Psoas muscle (tissue), 8 donors: Measurements from ENCODE around the gene AOPEP. TPM values are rescaled to one million over a fixed set of nuclear protein-coding genes. Genes with fewer than 3 reads are reported as not detected.

Experiments
- ATAC-seq, 4 donors: fragments of 200-7000 bp; cut with Tn5 transposase; one replicate each; pipeline ENCODE4 v1.9.1; 2020; ENCODE audit warnings: moderate library complexity in 3 of 4, mild to moderate bottlenecking in 2 of 4
- DNase-seq, 2 donors: peaks; one replicate each; pipeline ENCODE4 v3.0.0-alpha.2; 2020
- H3K27ac ChIP-seq: fragments of 200-600 bp; one replicate; pipeline ENCODE4 v1.8.0; 2022
- H3K27me3 ChIP-seq, 3 donors: fragments of 200-600 bp in 1 of 3; one replicate each; pipeline versions ENCODE4 v1.6.1 to v1.8.0; 2013 to 2022; ENCODE audit warnings: low read length in 2 of 3, mild to moderate bottlenecking in 2 of 3, moderate library complexity in 1 of 3; ENCODE audit not compliant: insufficient read depth in 3 of 3
- H3K36me3 ChIP-seq, 2 donors: fragments of 200-600 bp in 1 of 2; one replicate each; pipeline versions ENCODE4 v1.6.1 to v1.8.0; 2013 to 2022; ENCODE audit warnings: low read depth in 1 of 2, mild to moderate bottlenecking in 1 of 2, moderate library complexity in 1 of 2; ENCODE audit not compliant: insufficient read depth in 1 of 2
- H3K4me1 ChIP-seq: fragments of 200-600 bp; one replicate; pipeline ENCODE4 v1.8.0; 2022
- H3K4me3 ChIP-seq: fragments of 200-600 bp; one replicate; pipeline ENCODE4 v1.8.0; 2022; ENCODE audit warnings: mild to moderate bottlenecking
- H3K9me3 ChIP-seq: fragments of 200-600 bp; one replicate; pipeline ENCODE4 v1.8.0; 2022
- WGBS, 3 donors: extraction: QIAGEN DNeasy Blood & Tissue Kit; methylation state at CpG; one replicate each; pipeline versions ENCODE4 v1.1.6 to v1.1.7; 2013; 5-methylcytosine and 5-hydroxymethylcytosine counted together
- intact Hi-C, 2 donors: fragments of 100-400 bp; cut with DNase I; formaldehyde crosslinking; loops; one replicate each; pipeline versions ENCODE4 v1.11.0 to v1.14.2; 2022
- polyA plus RNA-seq, 3 donors: library from polyadenylated mRNA; stranded (reverse); fragments of 200-250 nt; gene quantifications; one replicate each; pipeline ENCODE4 v1.2.3, GENCODE V29; 2013
- total RNA-seq, 4 donors: library from RNA; stranded (reverse); fragmentation: NEBNext Ultra II Directional in 2 of 4; extraction: Animal tissue kit (Norgen Biotek cat#: 25700) in 2 of 4; gene quantifications; one replicate each; pipeline versions ENCODE4 v1.2.1 to v1.2.4, GENCODE V29; 2021 to 2023
- TF ChIP-seq, protein P1 (sequence below): fragments of 200-600 bp; IDR thresholded peaks from one replicate; pipeline ENCODE4 v1.8.0; 2022; ENCODE audit warnings: antibody characterized with exemption
- donor health status: healthy with polysubstance abuse.
- donor health status: DM: no; HTN: no; CAD: no; lungs with moderate emphysema.
- donor health status: Bipolar disorder and iron deficiency.
- donor health status: healthy.
- donor health status: DM: yes; HTN: yes; CAD: no.
- donor health status: DM: no; HTN: no; CAD: no.
- donor health status: DM: no; HTN: no; CAD: no.
- donor health status: DM: yes; HTN: yes; CAD: no.

Gene AOPEP
- total and polyA plus RNA-seq, 7 donors, result 46.4 to 96.9 (median 78.6) TPM

DNA sequence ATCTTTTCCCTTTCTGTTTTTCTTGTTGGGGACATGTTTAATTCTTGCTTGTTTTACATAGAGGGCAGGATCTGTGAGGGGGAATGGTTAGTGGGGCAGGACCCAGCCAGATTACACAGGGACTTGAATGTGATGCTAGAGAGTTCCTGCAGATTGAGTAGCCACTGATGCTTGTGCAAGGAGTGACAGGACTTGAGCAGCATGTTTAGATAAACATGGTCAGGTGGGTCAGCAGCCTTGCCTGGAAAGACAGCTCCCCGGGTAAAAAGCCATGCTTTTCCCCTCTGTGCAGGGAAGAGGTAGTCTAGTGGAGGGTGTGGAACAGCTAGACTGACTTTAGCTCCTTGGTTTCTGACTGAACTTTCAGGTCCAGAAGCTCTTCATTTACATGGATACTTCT is 261.2 kb downstream of the AOPEP start:
- Histone ChIP-seq H3K27me3 (no peaks in the 10 kb centered on the region), H3K4me1 (no peaks in the 10 kb centered on the region), H3K36me3 (no peaks in the 10 kb centered on the region), H3K4me3 (no peak overlapping the region), H3K9me3 (no peaks in the 10 kb centered on the region), H3K27ac (no peak overlapping the region)
- ATAC-seq (no peak), DNase-seq (no peak)
- 54 to 75% (median 59%) methylated on average over 1 of the region's 1 CpG for WGBS, 3 donors
- intact Hi-C loops, result no loop called here
- TF ChIP-seq, protein P1, sequence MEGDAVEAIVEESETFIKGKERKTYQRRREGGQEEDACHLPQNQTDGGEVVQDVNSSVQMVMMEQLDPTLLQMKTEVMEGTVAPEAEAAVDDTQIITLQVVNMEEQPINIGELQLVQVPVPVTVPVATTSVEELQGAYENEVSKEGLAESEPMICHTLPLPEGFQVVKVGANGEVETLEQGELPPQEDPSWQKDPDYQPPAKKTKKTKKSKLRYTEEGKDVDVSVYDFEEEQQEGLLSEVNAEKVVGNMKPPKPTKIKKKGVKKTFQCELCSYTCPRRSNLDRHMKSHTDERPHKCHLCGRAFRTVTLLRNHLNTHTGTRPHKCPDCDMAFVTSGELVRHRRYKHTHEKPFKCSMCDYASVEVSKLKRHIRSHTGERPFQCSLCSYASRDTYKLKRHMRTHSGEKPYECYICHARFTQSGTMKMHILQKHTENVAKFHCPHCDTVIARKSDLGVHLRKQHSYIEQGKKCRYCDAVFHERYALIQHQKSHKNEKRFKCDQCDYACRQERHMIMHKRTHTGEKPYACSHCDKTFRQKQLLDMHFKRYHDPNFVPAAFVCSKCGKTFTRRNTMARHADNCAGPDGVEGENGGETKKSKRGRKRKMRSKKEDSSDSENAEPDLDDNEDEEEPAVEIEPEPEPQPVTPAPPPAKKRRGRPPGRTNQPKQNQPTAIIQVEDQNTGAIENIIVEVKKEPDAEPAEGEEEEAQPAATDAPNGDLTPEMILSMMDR, result no peak

DNA sequence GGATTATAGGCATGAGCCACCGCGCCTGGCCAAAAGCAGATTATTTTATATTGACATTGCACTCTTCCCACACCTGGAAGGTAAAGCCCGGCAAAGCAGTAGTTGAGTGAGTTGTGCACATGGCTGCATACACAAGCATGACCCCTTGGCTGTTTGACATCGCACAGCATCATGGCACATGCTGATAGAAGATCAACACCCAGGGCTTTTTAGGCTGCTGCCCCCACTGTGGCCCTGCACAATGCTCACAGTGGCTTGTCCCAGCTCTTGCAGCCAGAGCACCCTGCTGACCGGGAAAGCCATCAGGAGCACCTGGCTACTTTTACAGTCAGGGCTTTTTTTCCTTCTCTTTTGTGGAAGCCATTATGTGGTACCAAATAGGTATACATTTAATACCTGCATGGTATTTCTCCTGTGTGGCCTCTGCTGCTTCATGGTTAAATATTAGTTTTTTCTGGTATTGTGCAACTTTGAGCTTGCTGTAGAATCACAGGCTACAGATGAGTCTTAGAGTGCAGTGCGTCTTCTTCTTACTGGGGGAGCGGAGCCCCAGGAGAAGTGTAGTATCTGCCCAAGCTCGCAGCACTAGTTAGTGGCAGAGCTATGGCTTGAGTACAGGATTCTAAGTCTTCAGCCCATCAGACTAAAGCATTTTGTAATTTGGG is 264.5 kb downstream of the AOPEP start:
- Histone ChIP-seq H3K4me3 (no peak overlapping the region), H3K36me3 (no peaks in the 10 kb centered on the region), H3K4me1 (peaks cover 12% of the 10 kb centered on the region), H3K9me3 (no peaks in the 10 kb centered on the region), H3K27ac (no peak overlapping the region), H3K27me3 (no peaks in the 10 kb centered on the region)
- WGBS, 3 donors, result 98 to 99% (median 99%) methylated on average over 8 of the region's 8 CpGs
- no peak for ATAC-seq
- TF ChIP-seq, protein P1, result no peak
- DNase-seq, result no peak
- intact Hi-C loops, result loop anchor here in 1 of 2 donors (5.0 kb wide), 1 partner anchor 39 kb away; no protein-coding TSS in a partner anchor

DNA sequence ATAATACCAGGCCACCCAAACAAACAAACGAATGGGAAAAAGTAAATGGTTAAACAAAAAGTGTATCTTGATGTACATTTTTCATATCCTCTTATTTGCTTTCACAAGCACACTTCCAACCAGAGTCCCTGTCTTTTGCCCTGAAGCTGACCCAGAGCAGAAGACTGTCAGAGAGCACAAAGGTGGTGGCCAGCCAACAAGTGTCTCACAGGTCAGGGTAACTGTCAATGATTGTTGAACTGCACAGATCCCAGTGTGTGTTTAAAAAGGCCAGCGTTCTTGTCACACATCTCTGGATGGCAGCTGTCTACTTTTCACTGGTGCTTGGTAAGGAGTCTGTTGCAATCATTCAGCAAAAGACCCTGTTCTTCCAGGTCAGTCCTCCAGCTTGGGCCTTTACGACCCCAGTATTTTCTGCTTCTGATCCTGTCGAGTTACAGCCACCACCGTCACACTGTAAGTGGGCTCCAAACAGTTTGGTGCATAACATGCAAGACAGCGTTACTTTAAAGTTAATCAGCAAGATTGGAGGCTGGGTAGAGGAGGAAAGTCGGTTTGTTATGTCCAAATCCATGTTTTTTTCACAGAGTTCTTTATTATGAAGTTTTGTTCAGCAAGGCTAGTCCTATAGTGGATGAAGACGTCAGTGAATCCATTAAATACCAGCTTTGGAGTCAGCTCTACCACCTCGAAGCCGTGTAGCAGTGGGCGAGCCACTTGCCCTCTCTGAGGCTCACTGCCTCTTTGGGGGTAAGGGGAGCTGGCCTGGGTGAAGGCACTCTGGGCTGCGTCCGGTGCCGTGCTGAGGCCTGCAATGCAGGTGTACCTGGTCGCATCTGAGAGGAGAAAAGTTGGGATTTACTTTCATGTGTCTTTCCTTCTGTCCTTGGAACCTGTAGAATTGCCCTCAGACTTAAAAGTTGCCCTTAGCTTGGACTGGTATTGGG is 265.7 kb downstream of the AOPEP start:
- intact Hi-C loops, result loop anchor here in 1 of 2 donors (5.0 kb wide), 1 partner anchor 40 kb away; no protein-coding TSS in a partner anchor
- Histone ChIP-seq H3K4me1 (peaks cover 13% of the 10 kb centered on the region), H3K4me3 (no peak overlapping the region), H3K27me3 (no peaks in the 10 kb centered on the region), H3K27ac (no peak overlapping the region), H3K9me3 (no peaks in the 10 kb centered on the region), H3K36me3 (no peaks in the 10 kb centered on the region)
- WGBS, 3 donors, result 86 to 91% (median 88%) methylated on average over 15 of the region's 15 CpGs
- DNase-seq, result no peak
- TF ChIP-seq, protein P1, result no peak
- ATAC-seq, result no peak

DNA sequence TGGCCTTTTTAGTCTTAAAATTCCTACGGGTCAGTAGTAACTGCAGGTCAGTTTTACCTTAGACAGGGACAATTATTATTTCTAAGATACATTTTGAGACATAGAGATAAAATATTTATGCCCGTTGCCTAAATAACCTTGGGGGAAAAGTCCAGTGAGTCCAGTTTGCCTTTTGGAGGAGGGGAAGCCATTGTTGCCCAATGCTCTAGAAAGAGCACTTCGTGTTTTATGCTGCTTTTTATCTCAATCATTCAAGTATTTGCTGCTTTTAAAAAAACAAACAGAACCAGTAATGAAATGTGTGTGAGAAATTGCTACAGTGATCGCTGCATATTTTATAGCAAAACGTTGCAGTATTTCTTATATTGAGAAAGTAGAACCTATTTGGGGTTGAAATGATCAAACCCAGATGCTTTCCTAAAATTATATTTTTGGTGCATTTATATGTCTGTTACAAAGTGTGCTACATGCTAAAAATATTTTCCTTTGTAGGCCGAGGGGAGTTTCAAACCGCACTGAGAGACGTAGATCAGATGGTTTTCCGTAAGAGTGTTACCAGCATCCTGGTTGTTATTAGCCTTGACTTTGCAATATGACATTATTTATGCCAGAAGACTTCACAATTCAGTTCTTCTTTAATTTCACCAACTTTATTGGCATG is 266.8 kb downstream of the AOPEP start:
- intact Hi-C loops, result loop anchor here in 1 of 2 donors (5.0 kb wide), 1 partner anchor 41 kb away; no protein-coding TSS in a partner anchor
- no peak overlapping the region for H3K27ac ChIP-seq

More for the DNA sequence above, 266.8 kb downstream of the AOPEP start:
- WGBS, 3 donors, result 88 to 92% (median 91%) methylated on average over 9 of the region's 9 CpGs
- H3K27me3 ChIP-seq, result no peaks in the 10 kb centered on the region
- no peaks in the 10 kb centered on the region for H3K36me3 ChIP-seq
- H3K4me3 ChIP-seq, result no peak overlapping the region
- DNase-seq (no peak), ATAC-seq (no peak)
- TF ChIP-seq, protein P1, result no peak
- no peaks in the 10 kb centered on the region for H3K9me3 ChIP-seq
- H3K4me1 ChIP-seq, result peaks cover 13% of the 10 kb centered on the region
